Measurements from ENCODE around the gene MS4A18.
"Not testable (repeated sequence)": the region's sequence is repeated elsewhere in the genome, so short reads cannot be mapped to it uniquely, and the experiment has no call there.

Gene MS4A18

GRCh38 chr11:60739114-60739513, 14.6 kb downstream of the MS4A18 start:
- no peak for DNase-seq (ENCODE audit: low spot score)

DNA sequence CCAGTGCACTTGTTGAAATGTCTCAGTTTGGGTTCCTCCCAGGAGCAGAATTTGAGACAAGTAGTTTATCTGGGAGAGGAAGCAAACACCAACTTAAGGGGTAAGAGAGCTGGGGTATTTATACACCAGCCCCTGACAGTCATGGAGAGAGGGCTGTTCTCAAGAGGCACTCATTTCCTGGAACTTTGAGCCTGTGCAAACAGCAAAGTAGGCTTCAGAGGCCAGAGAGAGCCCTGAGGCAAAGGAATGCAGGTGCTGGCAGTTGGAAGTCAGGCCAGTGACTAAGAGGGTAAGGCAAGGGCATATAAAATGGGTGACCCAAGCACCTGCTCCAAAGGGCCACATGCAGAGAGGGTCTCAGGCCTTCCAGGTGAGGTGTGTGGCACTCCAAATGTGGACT, 16.1 kb downstream of the MS4A18 start:
- no peak for DNase-seq (ENCODE audit: low spot score)

DNA sequence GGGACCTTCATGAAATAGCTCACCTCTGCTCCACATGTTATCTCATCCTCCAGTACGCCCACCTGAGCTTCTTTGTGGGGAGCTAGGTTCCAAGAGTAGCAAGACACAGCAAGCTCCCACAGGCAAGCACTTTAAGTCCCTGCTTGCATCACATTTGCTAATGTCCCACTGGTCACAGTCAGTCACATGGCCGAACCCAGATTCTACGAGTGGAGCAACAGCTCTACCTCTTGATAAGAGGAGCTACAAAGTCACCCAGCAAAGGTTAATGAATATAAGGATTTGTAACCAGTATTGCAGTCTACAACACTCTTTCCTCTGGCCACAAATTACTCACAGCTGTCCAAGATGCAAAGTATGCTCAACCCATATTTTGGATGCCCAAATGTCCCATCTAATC, 16.9 kb downstream of the MS4A18 start:
- no peak for DNase-seq (ENCODE audit: low spot score)

DNA sequence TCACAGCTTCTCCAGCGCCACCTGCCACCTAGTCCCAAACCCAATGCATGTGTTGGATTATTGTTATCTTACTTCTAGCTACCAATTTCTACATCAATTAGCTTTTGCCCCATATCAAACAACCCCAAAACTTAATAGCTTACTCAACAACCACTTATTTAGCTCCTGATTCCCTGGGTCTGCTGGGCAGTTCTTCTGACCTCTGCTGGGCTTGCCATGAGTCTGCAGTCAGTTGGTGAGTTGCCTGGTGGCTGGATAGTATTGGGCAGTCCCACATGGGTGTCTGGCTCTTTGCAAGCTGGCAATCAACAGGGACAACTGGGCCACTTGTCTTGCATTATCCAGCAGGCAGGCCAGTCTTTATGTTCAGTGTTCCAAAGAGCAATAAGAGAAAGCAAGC, 18.5 kb downstream of the MS4A18 start:
- DNase-seq (ENCODE audit: low spot score): no peak

GRCh38 chr11:60744114-60744513, 19.6 kb downstream of the MS4A18 start:
- DNase-seq (ENCODE audit: low spot score): no peak

- DNase-seq (ENCODE audit: low spot score): no peak
Observed at GRCh38 chr11:60747359-60747873, 22.9 kb downstream of the MS4A18 start.

GRCh38 chr11:60748225-60748624, 23.7 kb downstream of the MS4A18 start:
- DNase-seq (ENCODE audit: low spot score): no peak

DNA sequence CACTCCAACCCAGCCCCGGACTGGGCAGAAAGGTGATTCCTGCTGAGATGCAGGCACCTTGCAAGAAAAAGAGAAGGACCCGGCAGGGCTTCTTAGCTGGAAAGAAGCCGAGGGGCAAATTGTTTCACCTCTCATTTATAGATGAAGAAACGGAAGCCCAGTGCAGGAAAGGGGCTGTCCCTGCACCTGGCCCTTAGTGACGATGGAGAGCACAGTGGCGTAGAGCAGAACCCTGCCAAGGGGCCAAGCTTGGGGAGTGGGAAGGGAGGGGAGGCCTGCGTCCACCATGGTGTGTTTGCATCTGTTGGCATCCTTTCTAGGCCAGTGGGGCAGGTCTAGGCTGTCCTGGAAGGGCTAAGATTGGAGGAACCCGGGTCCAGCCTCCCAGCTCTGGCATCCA, 24.3 kb downstream of the MS4A18 start:
- no peak for DNase-seq (ENCODE audit: low spot score)

DNA sequence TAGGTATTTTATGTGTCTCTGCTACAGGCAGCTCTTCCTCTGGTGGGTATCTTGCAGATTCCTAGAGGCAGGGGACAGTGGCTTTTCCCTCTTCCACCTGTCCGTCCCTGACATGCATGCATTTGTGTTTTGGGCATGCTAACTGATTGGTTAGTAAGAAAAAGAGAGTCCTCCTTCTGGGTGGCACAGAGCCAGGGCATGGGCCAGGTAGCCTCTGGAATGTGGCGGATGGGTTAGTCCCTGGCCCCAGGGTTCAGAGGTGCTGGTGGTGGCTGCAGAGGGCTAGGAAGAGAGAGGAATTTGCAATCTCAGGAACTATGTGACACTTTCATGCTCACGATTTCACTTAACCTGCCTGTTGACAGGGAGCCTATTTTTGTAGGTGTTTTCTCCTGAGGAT, 26.4 kb downstream of the MS4A18 start:
- no peak for DNase-seq (ENCODE audit: low spot score)

DNA sequence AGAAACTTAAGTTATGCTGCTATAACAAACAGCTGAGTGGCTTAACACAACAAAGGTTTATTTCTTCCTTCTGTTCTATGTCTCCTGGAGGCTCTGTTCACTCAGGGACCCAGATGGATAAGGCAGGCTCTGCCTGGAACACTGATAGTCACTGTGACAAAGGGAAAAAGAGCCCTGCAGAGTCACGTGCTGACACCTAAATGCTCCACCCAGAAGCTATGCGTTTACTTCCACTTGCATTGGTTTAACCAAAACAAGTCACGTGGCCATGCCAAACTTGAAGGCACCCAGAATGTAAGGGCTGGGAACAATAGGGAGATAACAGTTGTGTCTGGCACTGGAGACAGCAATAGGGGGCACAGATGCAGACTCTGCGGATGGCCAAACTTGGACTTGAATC, 28.8 kb downstream of the MS4A18 start:
- no peak for DNase-seq (ENCODE audit: low spot score)

GRCh38 chr11:60754887-60755286, 30.4 kb downstream of the MS4A18 start:
- no peak for DNase-seq (ENCODE audit: low spot score)

DNA sequence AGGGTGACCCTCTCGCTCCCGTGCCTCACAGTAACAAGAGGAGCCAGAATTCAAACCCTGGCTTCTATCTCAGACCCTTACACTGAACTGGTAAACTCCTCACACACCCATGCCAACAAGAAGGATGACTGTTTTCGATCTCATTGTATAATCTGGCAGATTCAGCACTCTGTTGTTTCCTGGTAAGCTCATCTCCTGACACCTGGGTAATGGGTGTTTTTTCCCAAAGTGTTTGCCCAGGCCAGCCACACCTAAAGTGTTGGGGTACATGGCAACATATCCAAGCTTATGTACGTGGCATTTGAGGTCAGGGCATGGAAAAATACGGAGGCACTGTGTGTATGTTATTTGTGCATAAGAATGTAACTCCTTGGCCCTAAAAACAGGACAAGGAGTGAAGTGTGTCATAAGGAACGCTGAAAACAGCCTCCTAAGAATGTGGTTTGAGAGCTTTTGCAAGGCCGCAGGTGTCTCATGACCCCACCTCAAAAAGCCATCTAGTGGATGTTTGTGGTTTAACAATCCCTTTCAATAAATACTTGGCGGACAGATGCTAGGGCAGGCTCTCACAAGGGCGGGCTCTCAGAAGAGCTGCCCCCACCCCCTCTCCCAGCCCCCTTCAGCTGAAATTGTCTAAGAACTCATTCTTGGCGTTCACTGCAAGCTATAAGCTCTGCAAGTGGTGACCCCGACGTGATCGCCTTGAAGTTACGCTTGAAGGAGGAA, 31.9 kb downstream of the MS4A18 start, which contains the start of gene MS4A15:
Gene MS4A15 (plus strand): TSS at position 561 of the 726 bp plus-strand sequence. CDS start 6,867 bp downstream, outside the sequence.
- DNase-seq (ENCODE audit: low spot score): peak; percentile 78

DNA sequence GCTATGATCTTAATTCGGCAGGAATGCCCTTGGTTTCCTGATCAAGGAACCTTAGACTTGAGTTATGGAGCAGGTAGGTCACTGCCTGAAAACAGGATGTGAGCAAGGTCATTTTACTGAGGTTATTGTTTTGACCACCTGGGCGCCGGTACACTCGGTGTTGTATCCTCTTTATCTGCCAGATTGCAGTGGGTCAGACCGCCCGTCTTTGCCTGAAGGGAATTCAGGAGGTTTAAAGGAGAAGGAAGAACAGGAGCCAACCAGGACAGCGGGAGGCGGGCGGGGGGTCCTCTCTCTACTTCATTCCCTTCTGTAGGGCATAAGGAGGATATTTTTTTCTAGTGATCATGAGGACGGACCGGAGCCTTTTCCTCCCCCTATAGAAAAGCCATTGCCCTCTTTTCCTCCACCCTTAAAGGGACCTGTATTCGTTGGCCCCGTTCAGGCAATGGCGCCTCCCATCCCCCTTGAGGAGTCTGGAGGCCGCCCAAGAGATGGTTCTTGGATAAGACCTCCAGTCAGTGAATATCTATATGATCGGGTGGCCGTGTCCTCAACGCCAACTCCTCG, 32.8 kb downstream of the MS4A18 start:
- DNase-seq (ENCODE audit: low spot score): no peak

DNA sequence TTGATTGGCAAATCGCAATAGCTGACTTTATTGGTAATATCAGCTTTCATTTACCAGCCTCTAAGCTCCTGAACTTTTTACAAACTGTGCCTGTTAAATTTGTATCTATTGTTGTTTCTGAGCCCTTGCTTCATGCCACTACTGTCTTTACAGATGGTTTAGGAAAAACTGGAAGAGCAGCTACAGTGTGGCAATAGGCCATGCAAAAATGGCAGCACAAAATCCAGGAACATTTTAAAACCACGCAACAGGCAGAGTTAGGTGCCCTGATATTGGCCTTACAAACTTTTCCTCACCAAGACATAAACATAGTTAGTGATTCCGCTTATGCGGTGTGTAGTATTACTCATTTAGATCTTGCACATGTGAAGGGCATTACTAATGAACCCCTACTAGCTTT, 34.2 kb downstream of the MS4A18 start:
- not testable (repeated sequence) for DNase-seq (ENCODE audit: low spot score)

GRCh38 chr11:60759438-60760225, 35.1 kb downstream of the MS4A18 start:
- DNase-seq (ENCODE audit: low spot score): not testable (repeated sequence)

- DNase-seq (ENCODE audit: low spot score): no peak
Observed at GRCh38 chr11:60761436-60762190, 37.1 kb downstream of the MS4A18 start.

GRCh38 chr11:60762851-60763691, 38.6 kb downstream of the MS4A18 start:
- peak; percentile 75 for DNase-seq (ENCODE audit: low spot score)

DNA sequence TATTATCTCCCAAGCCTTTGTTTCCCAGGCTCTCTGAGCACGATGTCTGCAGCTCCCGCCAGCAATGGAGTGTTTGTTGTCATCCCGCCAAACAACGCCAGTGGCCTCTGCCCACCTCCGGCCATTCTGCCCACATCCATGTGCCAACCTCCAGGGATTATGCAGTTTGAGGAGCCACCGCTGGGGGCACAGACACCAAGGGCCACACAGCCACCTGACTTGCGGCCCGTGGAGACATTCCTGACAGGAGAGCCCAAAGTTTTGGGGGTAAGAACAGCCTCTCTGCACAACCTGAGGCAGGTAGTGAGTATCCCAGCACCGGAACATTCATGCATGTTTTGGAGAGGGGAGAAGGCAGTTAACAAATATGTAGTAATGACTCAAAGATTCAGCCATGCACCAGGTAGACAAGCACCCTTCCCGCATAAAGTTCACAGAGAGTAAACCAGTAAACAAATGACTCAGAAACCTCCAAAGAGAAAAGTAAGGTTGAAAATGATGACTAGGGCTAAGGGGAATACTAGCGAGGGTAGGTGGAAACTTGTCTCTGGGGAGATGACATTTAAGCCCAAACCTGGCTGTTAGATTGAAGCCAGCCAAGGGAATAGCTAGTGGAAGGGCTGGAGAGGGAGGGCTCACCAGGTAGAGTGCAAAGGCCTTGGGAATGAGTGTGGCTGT, 39.3 kb downstream of the MS4A18 start:
- no peak for DNase-seq (ENCODE audit: low spot score)

DNA sequence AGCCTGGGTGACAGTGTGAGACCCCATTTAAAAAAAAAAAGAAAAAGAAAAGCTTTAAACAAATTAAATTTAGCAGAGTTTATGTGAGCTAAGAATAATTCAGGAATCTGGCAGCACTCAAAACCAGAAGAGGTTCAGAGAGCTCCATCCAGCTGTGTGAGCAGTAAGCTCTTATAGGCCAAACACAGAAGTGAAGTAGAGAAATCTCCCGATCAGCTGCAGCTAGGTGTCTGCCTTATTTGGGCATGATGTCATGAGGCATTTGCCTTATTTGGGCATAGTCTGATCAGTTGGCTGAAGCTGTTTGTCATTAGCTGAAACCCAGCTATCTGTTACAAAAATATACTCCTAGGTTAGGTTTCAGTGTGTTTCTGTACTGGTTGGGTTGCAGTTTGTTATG, 40.4 kb downstream of the MS4A18 start:
- peak; percentile 33 for DNase-seq (ENCODE audit: low spot score)

GRCh38 chr11:60765355-60765754, 40.8 kb downstream of the MS4A18 start:
- DNase-seq (ENCODE audit: low spot score): no peak

DNA sequence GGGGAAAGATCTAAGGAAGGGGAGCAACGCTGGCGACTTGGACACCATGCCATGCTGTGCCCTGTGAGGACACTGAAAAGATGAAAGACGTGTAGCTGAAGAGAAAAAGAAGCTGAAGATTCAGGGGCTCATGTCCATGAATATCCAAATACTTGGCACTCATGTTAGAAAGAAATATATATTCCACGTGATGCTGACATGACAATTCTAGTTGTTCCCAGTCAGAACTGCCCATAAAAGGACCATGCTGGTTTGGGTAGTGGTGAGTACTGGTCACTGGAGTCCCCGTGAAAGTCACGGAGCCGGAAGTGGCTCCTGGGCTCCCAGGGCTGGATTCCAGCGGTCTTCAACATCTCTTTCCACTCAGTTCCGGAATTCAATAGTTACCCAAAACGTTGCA, 42.0 kb downstream of the MS4A18 start:
- DNase-seq (ENCODE audit: low spot score): no peak

Measured in NAMALWA (cell line).